HG03442 (cell line): Measurements from ENCODE around the gene SLC20A1.
"Not testable (repeated sequence)": the region's sequence is repeated elsewhere in the genome, so short reads cannot be mapped to it uniquely, and the experiment has no call there.

ENCODE experiments used
- ATAC-seq: cut with Tn5 transposase; IDR thresholded peaks from one replicate; pipeline ENCODE4 v1.9.1; 2021; ENCODE audit warnings: mild to moderate bottlenecking, moderate library complexity; ENCODE audit not compliant: unreplicated experiment

SLC20A1 gene

DNA sequence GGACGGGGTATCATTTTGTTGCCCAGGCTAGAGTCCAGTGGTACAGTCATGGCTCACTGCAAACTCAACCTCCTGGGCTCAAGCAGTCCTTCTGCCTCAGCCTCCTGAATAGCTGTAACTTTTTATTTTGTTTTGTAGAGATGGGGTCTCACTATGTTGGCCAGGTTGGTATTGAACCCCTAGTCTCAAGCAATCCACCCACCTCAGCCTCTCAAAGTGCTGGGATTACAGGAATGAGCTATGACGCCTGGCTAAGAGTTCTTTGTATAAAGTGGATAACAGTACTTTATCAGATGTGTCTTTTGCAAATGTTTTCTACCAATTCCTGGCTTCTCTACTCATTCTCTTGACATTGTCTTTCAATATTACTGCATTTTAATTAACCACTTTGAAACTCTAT lies 57.9 kb downstream of the SLC20A1 start:
- ATAC-seq: no peak

- no peak for ATAC-seq
Measured at GRCh38 chr2:112705575-112705974, 59.8 kb downstream of the SLC20A1 start.

- peak; percentile 57 for ATAC-seq
Measured at GRCh38 chr2:112706170-112706664, 60.5 kb downstream of the SLC20A1 start.

- not testable (repeated sequence) for ATAC-seq
Measured at GRCh38 chr2:112706947-112707346, 61.2 kb downstream of the SLC20A1 start.

GRCh38 chr2:112708968-112709367 lies 63.2 kb downstream of the SLC20A1 start:
- ATAC-seq: no peak

- no peak for ATAC-seq
Measured at GRCh38 chr2:112709703-112710102, 64.0 kb downstream of the SLC20A1 start.

DNA sequence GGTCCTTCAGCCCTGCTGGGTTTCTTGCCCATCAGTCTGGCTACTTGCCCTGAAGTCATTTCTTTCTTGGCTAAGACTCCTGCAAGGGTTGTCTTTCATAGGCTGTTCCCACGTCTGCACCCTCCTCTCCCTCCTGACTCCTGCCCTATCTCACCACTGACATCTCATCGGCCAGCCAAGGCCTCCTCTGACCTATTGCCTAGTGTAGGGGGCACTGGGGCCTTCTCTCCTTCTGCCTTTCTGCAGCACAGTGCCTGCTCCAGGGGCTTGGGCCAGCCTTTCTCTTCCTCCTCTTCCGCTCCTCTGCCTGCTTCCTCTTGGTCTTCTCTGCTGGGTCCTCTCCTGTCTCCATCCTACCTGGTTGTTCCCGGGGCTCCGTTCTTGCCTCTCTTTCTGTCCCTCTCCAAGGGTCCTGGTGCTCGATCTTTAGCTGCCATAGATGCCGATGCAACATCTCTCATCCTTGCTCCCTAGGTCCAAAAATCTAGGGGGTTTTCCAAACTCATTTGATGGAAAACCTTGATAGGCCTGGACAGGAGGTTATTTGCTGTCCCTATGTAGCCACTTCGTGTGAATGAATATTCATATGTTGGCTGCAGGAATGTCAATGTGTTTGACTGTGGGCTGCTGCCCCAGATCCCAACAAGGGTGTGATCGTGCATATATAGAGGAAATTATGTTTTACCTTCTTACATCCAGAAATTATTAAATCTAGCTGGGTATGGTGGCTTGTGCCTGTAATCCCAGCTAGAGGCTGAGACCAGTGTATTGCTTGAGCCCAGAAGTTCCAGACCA lies 65.4 kb downstream of the SLC20A1 start:
- ATAC-seq: no peak

DNA sequence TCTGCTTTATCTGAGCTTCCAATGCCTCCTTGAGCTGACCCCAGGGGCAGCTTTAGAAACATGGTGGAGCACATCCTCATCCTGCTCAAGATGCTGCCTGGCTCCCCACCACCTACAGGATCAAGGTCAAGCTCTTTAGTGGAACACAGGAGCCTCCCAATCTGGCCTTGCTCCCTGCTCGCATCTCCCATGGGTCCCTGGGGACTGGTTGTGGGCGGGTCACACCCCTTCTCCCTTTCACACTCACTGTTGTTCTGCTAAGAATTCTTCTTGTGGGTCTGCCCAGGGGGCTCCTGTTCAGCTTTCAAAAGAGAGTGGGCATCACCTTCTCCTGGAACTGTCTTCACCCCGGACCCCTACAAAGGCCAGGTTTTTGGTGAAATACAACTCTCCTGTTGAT lies 66.7 kb downstream of the SLC20A1 start:
- no peak for ATAC-seq

DNA sequence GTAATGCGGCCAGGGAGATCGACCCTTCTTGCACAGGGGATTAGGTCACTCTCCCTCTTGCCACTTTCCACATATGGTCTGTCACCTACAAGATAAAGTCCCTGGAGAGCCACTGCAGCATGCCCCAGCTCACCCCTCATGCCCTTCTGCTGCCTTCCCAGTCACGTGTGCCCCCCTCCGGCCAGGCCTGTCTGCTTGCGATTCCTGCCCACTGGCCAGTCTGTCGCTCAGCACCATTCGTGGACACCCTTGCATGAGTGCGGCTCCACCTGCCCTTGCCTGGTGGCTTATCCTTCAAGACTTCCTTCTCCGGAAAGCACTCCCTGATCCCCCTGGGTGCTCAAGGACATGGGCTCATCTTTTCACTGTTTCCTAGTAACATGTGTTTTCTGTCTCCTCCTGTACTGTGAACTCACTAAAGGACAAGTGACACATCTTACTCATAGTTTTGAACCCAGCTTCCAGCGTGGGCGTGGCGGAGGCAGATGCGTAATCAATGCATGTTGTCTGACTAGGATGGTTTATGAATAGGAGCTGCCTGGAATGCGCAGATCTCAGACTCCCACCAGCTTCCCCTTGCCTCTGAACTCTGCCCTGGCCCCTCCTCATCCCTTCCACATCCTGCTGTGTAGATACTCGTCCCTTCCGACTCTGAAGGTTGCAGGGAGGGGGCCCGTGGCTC lies 67.3 kb downstream of the SLC20A1 start:
- no peak for ATAC-seq
